GM12891 (cell line): ENCODE results near the gene SMIM15.
A peak's percentile ranks its signal among the peaks of the same experiment; 100 is the strongest.

Experiments
- DNase-seq: peaks from one replicate; pipeline ENCODE4 v3.0.0; 2011; ENCODE audit warnings: low spot score; ENCODE audit not compliant: insufficient read length
- FAIRE-seq: peaks from 2 replicates; lab custom pipeline; 2011; peaks lifted over from hg19 to GRCh38; lab: Jason Lieb, UNC
- PAX5 ChIP-seq: IDR thresholded peaks from 2 replicates; pipeline ENCODE4 v1.6.1; 2011; ENCODE audit warnings: low read length, moderate library complexity, mild to moderate bottlenecking; ENCODE audit not compliant: insufficient read depth, severe bottlenecking
- POLR2A ChIP-seq: IDR thresholded peaks from 2 replicates; pipeline ENCODE4 v1.6.1; 2011; ENCODE audit warnings: low read depth, low read length, control low read depth
- POLR2AphosphoS5 ChIP-seq: IDR thresholded peaks from 2 replicates; pipeline ENCODE4 v1.6.1; 2011; ENCODE audit warnings: low read depth, low read length, control low read depth
- POU2F2 ChIP-seq: IDR thresholded peaks from 2 replicates; pipeline ENCODE4 v1.6.1; 2011; ENCODE audit warnings: low read depth, mild to moderate bottlenecking, control low read depth, low read length, moderate library complexity
- SPI1 ChIP-seq: IDR thresholded peaks from 2 replicates; pipeline ENCODE4 v1.6.1; 2011; ENCODE audit warnings: low read depth, low read length, control low read depth
- TAF1 ChIP-seq: IDR thresholded peaks from 2 replicates; pipeline ENCODE4 v1.6.1; 2011; ENCODE audit warnings: low read depth, low read length, control low read depth

Gene SMIM15

DNA sequence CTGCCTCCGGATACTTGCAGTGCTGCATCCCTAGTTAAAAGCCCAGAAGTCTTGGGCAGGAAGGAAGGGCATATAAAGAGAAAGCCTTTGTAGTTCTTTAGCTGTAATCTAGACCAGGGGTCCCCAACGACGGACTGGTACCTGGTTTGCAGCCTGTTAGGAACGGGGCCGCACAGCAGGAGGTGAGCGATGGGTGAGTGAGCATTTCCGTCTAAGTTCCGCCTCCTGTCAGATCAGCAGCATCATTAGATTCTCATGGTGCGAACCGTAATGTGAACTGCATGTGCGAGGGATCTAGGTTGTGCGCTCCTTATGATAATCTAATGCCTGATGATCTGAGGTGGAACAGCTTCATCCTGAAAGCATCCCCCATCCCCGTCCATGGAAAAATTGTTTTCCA lies 1.6 kb upstream of the SMIM15 start:
- FAIRE-seq (no peak), DNase-seq (no peak)
- no peak for TF ChIP-seq POLR2A
- TF ChIP-seq POU2F2: no peak
- TF ChIP-seq SPI1: no peak
- TF ChIP-seq TAF1: no peak
- TF ChIP-seq PAX5: no peak
- TF ChIP-seq POLR2AphosphoS5: no peak

DNA sequence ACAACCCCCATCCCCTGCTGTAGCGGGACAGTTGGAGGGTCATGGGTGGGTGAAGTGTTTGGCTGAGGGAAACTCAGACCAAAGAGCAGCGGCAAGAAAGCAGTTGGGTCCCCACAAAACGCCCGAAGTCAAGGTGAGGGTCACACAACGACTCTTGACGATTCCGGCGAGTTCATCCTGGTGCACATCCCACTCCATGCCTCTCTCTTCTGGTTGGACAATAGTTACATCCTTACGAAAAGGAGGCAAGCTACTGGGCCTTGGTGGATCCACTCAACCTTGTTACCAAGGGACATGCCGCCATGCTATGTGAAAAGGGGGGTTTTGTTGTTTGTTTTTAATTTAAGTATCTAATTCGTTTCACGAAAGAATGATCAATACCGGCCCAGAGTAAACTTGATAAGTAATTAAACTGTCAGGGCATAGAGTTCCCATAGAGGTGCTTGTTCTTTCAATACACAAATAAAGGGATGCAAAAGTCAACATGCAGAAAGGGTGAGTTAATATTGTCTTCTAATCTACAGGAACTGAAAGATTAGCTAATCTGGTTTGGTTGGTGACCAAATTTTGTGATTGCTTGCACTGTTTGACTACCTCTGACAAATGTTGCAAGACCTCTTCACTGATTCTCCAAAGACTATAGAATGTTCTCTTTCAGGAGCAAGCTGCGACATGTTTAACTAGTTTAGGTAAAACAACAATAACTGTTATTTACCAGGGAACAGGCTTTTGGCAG lies 732 bp upstream of the SMIM15 start:
- no peak for FAIRE-seq
- TF ChIP-seq POLR2AphosphoS5: no peak
- peak; percentile 63 for TF ChIP-seq SPI1
- no peak; the same call in 1 of the 2 replicates for TF ChIP-seq POLR2A
- no peak for TF ChIP-seq TAF1
- no peak for TF ChIP-seq POU2F2
- DNase-seq: no peak

DNA sequence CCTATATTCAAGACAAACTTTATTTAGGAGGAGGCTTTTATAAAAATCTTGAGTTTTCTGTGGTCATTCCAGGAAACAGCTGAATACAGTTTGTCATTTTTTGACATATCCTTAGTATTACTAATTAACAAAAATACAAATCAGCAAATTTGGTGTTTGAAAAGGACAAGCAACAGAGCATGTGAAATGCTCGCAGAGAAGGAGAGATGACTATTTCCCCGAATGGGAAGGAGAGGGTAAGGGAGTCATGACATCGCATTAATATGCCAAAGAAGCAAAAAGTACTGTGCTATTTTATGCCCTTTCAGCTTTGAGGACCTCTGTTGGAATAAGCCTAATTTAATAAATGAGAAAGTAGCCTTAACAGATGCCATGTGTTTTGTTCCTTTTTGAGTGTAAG lies 1.8 kb downstream of the SMIM15 start:
- DNase-seq (no peak), FAIRE-seq (no peak)

DNA sequence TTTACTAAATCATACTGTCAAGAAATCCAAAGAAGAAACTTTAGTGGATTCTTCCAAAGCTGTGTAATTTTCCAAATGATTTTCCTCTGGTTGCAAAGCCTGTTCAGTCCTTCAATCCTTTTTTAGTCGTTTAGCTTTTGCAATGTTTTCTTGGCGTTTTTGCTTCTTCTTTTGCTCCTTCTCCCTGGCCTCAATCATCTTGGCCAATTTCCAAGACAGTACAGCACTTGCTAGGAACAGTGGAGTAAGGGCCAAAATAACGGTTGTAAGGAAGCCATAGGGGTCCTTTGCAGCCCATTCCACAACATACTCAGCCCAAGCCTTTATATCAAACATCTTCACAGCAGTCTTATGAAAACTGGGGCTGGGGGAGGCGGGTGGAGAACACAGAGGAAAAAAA lies 2.4 kb downstream of the SMIM15 start:
- TF ChIP-seq POLR2A (no peak), POU2F2 (no peak), POLR2AphosphoS5 (no peak), PAX5 (no peak), TAF1 (no peak), SPI1 (no peak)
- FAIRE-seq (no peak), DNase-seq (no peak)

More for the DNA sequence above, 1.8 kb downstream of the SMIM15 start:
- TF ChIP-seq SPI1: no peak
- no peak for TF ChIP-seq POU2F2
- TF ChIP-seq PAX5: no peak
- TF ChIP-seq TAF1: no peak
- TF ChIP-seq POLR2A: no peak

DNA sequence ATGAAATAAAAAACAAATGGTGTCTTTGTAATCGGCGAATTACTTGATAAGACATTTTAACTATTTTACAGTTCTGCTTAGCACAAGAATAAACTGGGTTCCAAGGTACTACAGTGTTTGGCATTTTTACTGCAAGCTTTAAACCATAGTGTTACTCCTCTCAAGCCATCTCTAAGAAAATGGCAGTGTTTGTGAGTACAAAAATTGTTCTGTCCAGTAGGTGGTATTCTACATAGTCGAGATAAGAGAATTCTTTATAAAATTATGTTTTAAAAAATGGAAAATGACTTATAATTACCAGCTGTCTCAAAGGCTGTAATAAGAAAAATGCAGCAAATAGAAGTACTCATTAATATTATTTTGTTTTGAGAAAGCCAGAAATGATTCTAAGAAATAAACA lies 3.2 kb downstream of the SMIM15 start:
- TF ChIP-seq TAF1 (no peak), POLR2A (no peak), POLR2AphosphoS5 (no peak), PAX5 (no peak), SPI1 (no peak), POU2F2 (no peak)
- no peak for DNase-seq
- FAIRE-seq: no peak

DNA sequence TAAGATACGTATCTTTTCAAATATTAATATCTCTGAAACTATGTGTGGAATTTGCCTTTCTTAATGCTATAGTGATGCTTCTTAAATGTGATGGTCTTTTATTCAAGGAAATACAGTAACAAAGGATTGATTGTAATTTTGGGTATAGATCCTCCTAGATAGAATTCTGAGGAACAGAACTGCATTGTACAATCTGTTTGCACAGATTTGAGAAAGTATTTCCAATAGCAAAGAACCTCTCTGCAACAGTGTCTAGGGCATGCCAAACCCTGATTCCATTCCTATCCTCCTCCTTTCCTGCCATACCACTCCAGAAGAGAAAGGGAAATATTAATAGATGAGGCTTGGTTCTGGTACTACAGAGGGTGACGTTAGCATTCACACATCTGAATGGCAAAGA lies 10.4 kb downstream of the SMIM15 start:
- no peak for FAIRE-seq
- no peak for DNase-seq
- no peak for TF ChIP-seq POU2F2
- TF ChIP-seq POLR2AphosphoS5: no peak
- TF ChIP-seq POLR2A: no peak
- no peak for TF ChIP-seq PAX5
- TF ChIP-seq TAF1: no peak
- TF ChIP-seq SPI1: no peak

DNA sequence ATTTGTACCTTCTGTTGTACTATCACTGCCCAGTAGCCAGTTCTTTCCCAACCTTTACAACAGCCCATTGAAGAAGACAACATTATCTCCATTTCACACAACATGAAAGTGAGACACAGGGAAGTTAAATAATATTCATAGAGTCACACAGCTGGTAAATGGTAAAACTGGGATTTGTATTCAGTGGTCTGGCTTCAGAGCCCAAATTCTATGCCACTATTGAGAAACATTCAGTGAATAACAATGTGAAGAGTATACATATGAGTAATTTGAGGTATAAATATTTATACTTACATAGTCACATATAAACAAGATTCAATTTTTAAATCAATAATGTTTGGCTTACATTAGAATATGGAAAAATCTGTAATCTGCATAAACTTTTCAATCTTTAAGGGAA lies 13.8 kb downstream of the SMIM15 start:
- FAIRE-seq: no peak
- no peak for TF ChIP-seq PAX5
- TF ChIP-seq TAF1: no peak
- TF ChIP-seq SPI1: no peak
- TF ChIP-seq POLR2AphosphoS5: no peak
- no peak for TF ChIP-seq POU2F2
- no peak for TF ChIP-seq POLR2A
- DNase-seq: no peak

DNA sequence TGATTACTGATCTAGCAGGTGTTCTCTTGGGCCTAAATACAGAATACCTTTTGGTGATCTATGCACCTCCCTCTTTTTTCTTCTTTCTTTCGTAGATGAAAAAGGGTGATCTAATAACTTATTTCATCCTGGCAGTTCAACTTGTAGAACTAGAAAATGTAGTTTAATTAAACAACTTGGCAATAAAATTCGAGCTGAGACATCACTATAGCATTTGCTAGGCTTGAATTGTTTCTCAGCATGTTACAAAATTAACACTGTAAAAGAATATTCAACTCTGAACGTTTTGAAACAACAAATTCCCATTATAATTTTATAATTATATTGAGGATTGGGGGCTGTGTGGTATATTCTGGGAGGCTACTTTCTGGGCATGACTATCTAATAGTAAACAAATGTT lies 19.5 kb downstream of the SMIM15 start:
- DNase-seq (no peak), FAIRE-seq (no peak)
- TF ChIP-seq POLR2AphosphoS5 (no peak), SPI1 (no peak), TAF1 (no peak), POLR2A (no peak), PAX5 (no peak), POU2F2 (no peak)

DNA sequence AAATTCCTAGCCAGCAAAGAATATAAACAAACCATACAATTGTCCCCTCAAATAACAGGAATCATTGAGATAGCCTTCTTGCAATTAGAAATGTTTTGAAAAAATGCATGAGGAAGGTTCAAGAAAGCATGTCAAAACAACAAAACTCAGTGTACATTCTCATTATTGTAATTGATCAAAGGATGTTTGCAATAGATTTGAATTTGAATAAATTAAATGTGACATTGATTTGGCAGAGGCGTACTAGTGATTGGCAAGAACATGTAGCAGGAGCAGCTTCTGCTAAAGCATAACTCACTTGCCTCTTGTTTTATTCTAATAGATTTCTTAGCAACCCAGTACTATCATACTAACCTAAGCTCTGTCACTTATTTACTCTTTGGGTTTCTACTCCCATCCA lies 19.9 kb downstream of the SMIM15 start:
- TF ChIP-seq POLR2AphosphoS5 (no peak), POLR2A (no peak), POU2F2 (no peak), TAF1 (no peak), PAX5 (no peak), SPI1 (no peak)
- no peak for DNase-seq
- no peak for FAIRE-seq

DNA sequence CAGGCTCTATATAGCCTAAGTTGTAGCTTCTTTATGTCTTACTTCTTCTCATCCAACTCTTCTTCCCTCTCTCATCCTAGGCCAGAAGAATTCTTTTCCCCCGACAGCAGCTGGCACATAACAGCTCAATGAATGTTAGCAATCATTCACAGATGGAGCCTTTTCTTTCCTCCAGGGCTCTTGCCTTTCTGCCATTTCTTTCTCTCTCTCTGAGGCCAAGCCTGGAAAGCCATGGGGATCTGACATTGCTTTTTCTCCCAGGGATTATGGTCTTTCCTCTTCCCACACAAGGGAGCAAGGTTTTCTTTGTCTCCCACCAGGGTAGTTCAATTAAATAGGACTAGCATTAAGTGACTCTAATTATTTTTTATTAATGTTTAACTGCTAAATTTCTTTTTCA lies 20.5 kb downstream of the SMIM15 start:
- DNase-seq: no peak
- TF ChIP-seq POU2F2 (no peak), POLR2A (no peak), SPI1 (no peak)
- FAIRE-seq: no peak

DNA sequence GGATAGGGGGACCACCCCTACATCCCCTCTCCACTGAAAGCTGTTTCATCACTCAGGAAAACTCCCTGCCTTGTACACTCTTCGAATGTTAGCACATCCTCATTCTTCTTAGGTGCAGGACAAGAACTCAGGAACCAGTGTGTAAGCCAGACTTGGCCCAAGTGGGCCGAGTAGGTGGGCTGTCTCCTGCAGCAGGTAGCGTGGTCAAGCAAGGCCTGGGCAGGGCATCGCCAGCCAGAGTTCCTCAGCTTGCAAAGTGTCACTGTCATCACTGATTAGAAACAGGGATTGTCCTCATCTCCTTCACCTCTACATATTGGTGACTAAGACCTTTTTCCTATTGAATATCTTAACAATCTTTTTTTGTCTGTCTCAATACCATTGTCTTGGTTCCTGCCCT lies 22.3 kb downstream of the SMIM15 start:
- DNase-seq: no peak
- FAIRE-seq: no peak
- TF ChIP-seq TAF1 (no peak), SPI1 (no peak), POLR2A (no peak), POU2F2 (no peak), PAX5 (no peak), POLR2AphosphoS5 (no peak)
